IMR-90 (cell line): ENCODE measurements around the gene SSH2. TPM values are rescaled to one million over a fixed set of nuclear protein-coding genes. Genes with fewer than 3 reads are reported as not detected.

Experiments used
- ATAC-seq: fragments of 200-7000 bp; cut with Tn5 transposase; 2 replicates; pipeline ENCODE4 v1.9.1; 2020; ENCODE audit warnings: low read depth, mild to moderate bottlenecking, moderate library complexity
- BruUV-seq: library from RNA; stranded (reverse); fragments of 400-500 nt; replicated peaks from 2 replicates; lab custom pipeline; 2021; lab: Mats Ljungman, UMichigan
- CTCF ChIA-PET: fragments of 300-600 bp; formaldehyde crosslinking; extraction: SDS; loops from one replicate; lab custom pipeline; 2021; ENCODE audit warnings: antibody characterized with exemption; lab: Yijun Ruan, JAX
- POLR2A ChIA-PET: fragments of 300-600 bp; sonication (Branson Sonifier 250); formaldehyde crosslinking; loops from one replicate; lab custom pipeline; 2022; ENCODE audit warnings: antibody characterized with exemption; ENCODE audit not compliant: unreplicated experiment; lab: Charles Lee
- DNase-seq: peaks from one replicate; pipeline ENCODE4 v3.0.0; 2013
- H2AFZ ChIP-seq: replicated peaks from 2 replicates; pipeline ENCODE3; 2013; ENCODE audit warnings: low read length, mild to moderate bottlenecking; ENCODE audit not compliant: poor library complexity
- H2AK5ac ChIP-seq: 2 replicates; pipeline ENCODE4 v1.6.1; 2013; ENCODE audit warnings: low read depth, low read length, inconsistent platforms
- H2AK9ac ChIP-seq: replicated peaks from 2 replicates; pipeline ENCODE3; 2013; ENCODE audit warnings: mild to moderate bottlenecking, low read depth, low read length, moderate library complexity; ENCODE audit not compliant: poor library complexity
- H2BK120ac ChIP-seq: 2 replicates; pipeline ENCODE4 v1.6.1; 2013; ENCODE audit warnings: low read depth, low read length, inconsistent platforms
- H2BK15ac ChIP-seq: 3 replicates; pipeline ENCODE4 v1.6.1; 2013; ENCODE audit warnings: low read depth, low read length, inconsistent platforms
- H2BK20ac ChIP-seq: 2 replicates; pipeline ENCODE4 v1.6.1; 2013; ENCODE audit warnings: low read depth, mild to moderate bottlenecking, inconsistent platforms, low read length, moderate library complexity
- H2BK5ac ChIP-seq: 2 replicates; pipeline ENCODE4 v1.6.1; 2013; ENCODE audit warnings: mild to moderate bottlenecking, low read depth, low read length, inconsistent platforms; ENCODE audit not compliant: poor library complexity, severe bottlenecking
- H3K14ac ChIP-seq: replicated peaks from 2 replicates; pipeline ENCODE4 v1.6.1; 2013; ENCODE audit warnings: low read depth, low read length, inconsistent platforms
- H3K18ac ChIP-seq: 2 replicates; pipeline ENCODE4 v1.6.1; 2013; ENCODE audit warnings: low read depth, low read length, control low read depth
- H3K23ac ChIP-seq: 2 replicates; pipeline ENCODE4 v1.6.1; 2013; ENCODE audit warnings: low read depth, low read length, inconsistent platforms
- H3K27ac ChIP-seq: 2 replicates; pipeline ENCODE4 v1.5.1; 2013; ENCODE audit warnings: mild to moderate bottlenecking, control low read depth, low read length; ENCODE audit not compliant: insufficient read depth
- H3K27me3 ChIP-seq: 2 replicates; pipeline ENCODE4 v1.6.1; 2013; ENCODE audit warnings: low read length; ENCODE audit not compliant: control insufficient read depth, insufficient read depth
- H3K36me3 ChIP-seq: 2 replicates; pipeline ENCODE4 v1.6.1; 2013; ENCODE audit warnings: low read length, mixed read lengths; ENCODE audit not compliant: control insufficient read depth, insufficient read depth
- H3K4ac ChIP-seq: 2 replicates; pipeline ENCODE4 v1.6.1; 2013; ENCODE audit warnings: low read depth, low read length, inconsistent platforms
- H3K4me1 ChIP-seq: 2 replicates; pipeline ENCODE4 v1.6.1; 2013; ENCODE audit warnings: low read length, mixed read lengths; ENCODE audit not compliant: control insufficient read depth, insufficient read depth
- H3K4me2 ChIP-seq: 2 replicates; pipeline ENCODE4 v1.6.1; 2013; ENCODE audit warnings: low read depth, mild to moderate bottlenecking, control low read depth, low read length, moderate library complexity
- H3K4me3 ChIP-seq: 2 replicates; pipeline ENCODE4 v1.5.1; 2013; ENCODE audit warnings: low read depth, mild to moderate bottlenecking, control low read depth, low read length, moderate library complexity; ENCODE audit not compliant: insufficient read depth
- H3K56ac ChIP-seq: 2 replicates; pipeline ENCODE4 v1.6.1; 2013; ENCODE audit warnings: low read length, inconsistent platforms; ENCODE audit not compliant: insufficient read depth; ENCODE audit errors: extremely low read depth
- H3K79me1 ChIP-seq, 2 experiments: 2 replicates each; pipeline ENCODE4 v1.6.1; 2013; ENCODE audit warnings: low read length in 2 of 2, inconsistent platforms in 1 of 2, low read depth in 1 of 2
- H3K9ac ChIP-seq: 2 replicates; pipeline ENCODE4 v1.6.1; 2013; ENCODE audit warnings: low read depth, low read length, control low read depth
- H3K9me1 ChIP-seq: 2 replicates; pipeline ENCODE4 v1.6.1; 2013; ENCODE audit warnings: low read length, inconsistent platforms; ENCODE audit not compliant: insufficient read depth
- H3K9me3 ChIP-seq: 2 replicates; pipeline ENCODE4 v1.6.1; 2013; ENCODE audit warnings: low read length; ENCODE audit not compliant: control insufficient read depth, insufficient read depth
- H4K20me1 ChIP-seq: 2 replicates; pipeline ENCODE4 v1.6.1; 2013; ENCODE audit warnings: low read length, inconsistent platforms; ENCODE audit not compliant: insufficient read depth
- H4K5ac ChIP-seq: 2 replicates; pipeline ENCODE4 v1.6.1; 2013; ENCODE audit warnings: mild to moderate bottlenecking, low read depth, low read length, control low read depth
- H4K8ac ChIP-seq, 2 experiments: 2 replicates each; pipeline ENCODE4 v1.6.1; 2013; ENCODE audit warnings: low read depth in 2 of 2, low read length in 2 of 2, control low read depth in 1 of 2, inconsistent platforms in 1 of 2
- H4K91ac ChIP-seq: 2 replicates; pipeline ENCODE4 v1.6.1; 2013; ENCODE audit warnings: low read depth, low read length, inconsistent platforms; ENCODE audit not compliant: insufficient read depth
- BHLHE40 ChIP-seq: fragments of 150-350 bp; IDR thresholded peaks from 2 replicates; pipeline ENCODE4 v1.6.1; 2016; ENCODE audit warnings: mild to moderate bottlenecking, low read depth, low read length
- CEBPB ChIP-seq: IDR thresholded peaks from 2 replicates; pipeline ENCODE4 v1.6.1; 2012; ENCODE audit warnings: low read depth, low read length, improper control_type of control experiment
- CHD1 ChIP-seq: IDR thresholded peaks from 2 replicates; pipeline ENCODE4 v1.6.1; 2012; ENCODE audit warnings: low read depth, low read length, improper control_type of control experiment
- MAFK ChIP-seq: IDR thresholded peaks from 2 replicates; pipeline ENCODE4 v1.6.1; 2012; ENCODE audit warnings: low read depth, low read length, improper control_type of control experiment
- MAZ ChIP-seq: IDR thresholded peaks from 2 replicates; pipeline ENCODE4 v1.6.1; 2012; ENCODE audit warnings: low read depth, mild to moderate bottlenecking, low read length, improper control_type of control experiment, moderate library complexity, borderline replicate concordance
- NFE2L2 ChIP-seq: fragments of 150-350 bp; IDR thresholded peaks from 2 replicates; pipeline ENCODE4 v1.6.1; 2016; ENCODE audit warnings: low read depth, mild to moderate bottlenecking, low read length
- POLR2A ChIP-seq: IDR thresholded peaks from 2 replicates; pipeline ENCODE4 v1.6.1; 2012; ENCODE audit warnings: mild to moderate bottlenecking, low read depth, low read length
- RCOR1 ChIP-seq: IDR thresholded peaks from 2 replicates; pipeline ENCODE4 v1.6.1; 2012; ENCODE audit warnings: mild to moderate bottlenecking, low read length, improper control_type of control experiment; ENCODE audit not compliant: insufficient replicate concordance
- RFX5 ChIP-seq: IDR thresholded peaks from 2 replicates; pipeline ENCODE4 v1.8.0; 2012; ENCODE audit warnings: low read depth, mild to moderate bottlenecking, low read length, moderate library complexity
- WGBS, 2 experiments: methylation state at CpG; one replicate each; pipeline versions ENCODE4 v1.1.5 to v1.1.7; 2013; ENCODE audit warnings: missing lambda C conversion rate in 2 of 2; ENCODE audit not compliant: insufficient read length in 1 of 2; ENCODE audit errors: extremely low coverage in 2 of 2; 5-methylcytosine and 5-hydroxymethylcytosine counted together
- dilution Hi-C: fragments of 300-500 bp; cut with HindIII; formaldehyde crosslinking; loops from one replicate; pipeline ENCODE4 v1.14.3; 2018; ENCODE audit warnings: low sequenced_read_pairs; ENCODE audit not compliant: unreplicated experiment
- in situ Hi-C: fragments of 300-500 bp; cut with MboI; formaldehyde crosslinking; loops from 3 replicates; pipeline ENCODE4 v1.14.3; 2019; ENCODE audit warnings: low sequenced_read_pairs, inconsistent platforms, mixed read lengths
- intact Hi-C: fragments of 100-400 bp; cut with micrococcal nuclease; formaldehyde crosslinking; loops from 2 replicates; pipeline ENCODE4 v1.10.0; 2022
- polyA plus RNA-seq, 3 experiments: library from polyadenylated mRNA; depleted of rRNA; stranded (reverse); fragments of >200 nt; gene quantifications; 2 replicates each; pipeline ENCODE4 v1.2.3, GENCODE V29; 2012; ENCODE audit warnings: low replicate concordance in 1 of 3
- total RNA-seq: library from RNA; depleted of rRNA; stranded (reverse); fragments of >200 nt; gene quantifications from 2 replicates; pipeline ENCODE4 v1.2.3, GENCODE V29; 2012
- TF ChIP-seq, protein P1 (sequence below): conservative IDR thresholded peaks from 2 replicates; pipeline ENCODE4 v1.5.1; 2012; ENCODE audit warnings: mild to moderate bottlenecking, low read depth, low read length, improper control_type of control experiment
- TF ChIP-seq, protein P2 (sequence below): fragments of 150-350 bp; IDR thresholded peaks from 2 replicates; pipeline ENCODE4 v1.6.1; 2017; ENCODE audit warnings: mild to moderate bottlenecking, antibody characterized with exemption, low read length, low read depth

SSH2 gene
- total and polyA plus RNA-seq, 2 of the 4 experiments (the other 2 are of a cell fraction) = 9.3 TPM

DNA sequence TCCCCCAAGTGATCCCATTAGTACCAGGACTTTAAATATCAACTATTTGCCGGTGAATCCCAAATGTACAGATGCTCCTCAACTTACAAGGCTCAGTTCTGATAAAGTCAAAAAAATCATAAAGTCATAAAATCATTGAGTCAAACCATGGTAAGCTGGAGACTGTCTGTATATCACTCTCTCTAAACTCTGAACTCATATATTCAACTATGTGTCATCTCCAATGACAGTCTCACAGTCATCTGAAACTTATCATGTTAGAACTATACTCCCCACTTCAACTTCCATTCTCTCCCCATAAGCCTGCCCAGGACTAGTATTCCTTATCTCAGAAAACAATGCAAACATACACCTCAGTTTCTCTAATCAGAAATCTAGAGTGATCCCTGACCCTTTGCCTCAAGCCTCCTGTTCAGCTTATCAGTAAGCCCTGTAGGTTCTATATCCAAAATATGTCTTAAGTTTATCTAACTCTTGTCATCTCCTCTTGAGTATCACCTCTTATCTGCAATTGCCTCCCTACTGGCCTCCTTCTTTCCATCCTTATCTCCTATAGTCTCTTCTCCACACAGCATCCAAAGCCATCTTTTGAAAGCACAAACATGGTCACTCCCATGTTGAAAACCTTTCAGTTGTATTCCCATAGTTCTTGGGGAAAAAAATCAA, 55.0 kb downstream of the SSH2 start:
- H3K14ac ChIP-seq = no peak overlapping the region
- no peak overlapping the region for H4K91ac ChIP-seq
- BruUV-seq = no TSS peak
- dilution Hi-C loops (no loop called here), intact Hi-C loops (no loop called here), in situ Hi-C loops (no loop called here)
- TF ChIP-seq, protein P1, sequence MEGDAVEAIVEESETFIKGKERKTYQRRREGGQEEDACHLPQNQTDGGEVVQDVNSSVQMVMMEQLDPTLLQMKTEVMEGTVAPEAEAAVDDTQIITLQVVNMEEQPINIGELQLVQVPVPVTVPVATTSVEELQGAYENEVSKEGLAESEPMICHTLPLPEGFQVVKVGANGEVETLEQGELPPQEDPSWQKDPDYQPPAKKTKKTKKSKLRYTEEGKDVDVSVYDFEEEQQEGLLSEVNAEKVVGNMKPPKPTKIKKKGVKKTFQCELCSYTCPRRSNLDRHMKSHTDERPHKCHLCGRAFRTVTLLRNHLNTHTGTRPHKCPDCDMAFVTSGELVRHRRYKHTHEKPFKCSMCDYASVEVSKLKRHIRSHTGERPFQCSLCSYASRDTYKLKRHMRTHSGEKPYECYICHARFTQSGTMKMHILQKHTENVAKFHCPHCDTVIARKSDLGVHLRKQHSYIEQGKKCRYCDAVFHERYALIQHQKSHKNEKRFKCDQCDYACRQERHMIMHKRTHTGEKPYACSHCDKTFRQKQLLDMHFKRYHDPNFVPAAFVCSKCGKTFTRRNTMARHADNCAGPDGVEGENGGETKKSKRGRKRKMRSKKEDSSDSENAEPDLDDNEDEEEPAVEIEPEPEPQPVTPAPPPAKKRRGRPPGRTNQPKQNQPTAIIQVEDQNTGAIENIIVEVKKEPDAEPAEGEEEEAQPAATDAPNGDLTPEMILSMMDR = no peak
- TF ChIP-seq NFE2L2 (no peak), BHLHE40 (no peak), MAZ (no peak), MAFK (no peak), POLR2A (no peak), RCOR1 (no peak), CHD1 (no peak), RFX5 (no peak), CEBPB (no peak)
- TF ChIP-seq, protein P2, sequence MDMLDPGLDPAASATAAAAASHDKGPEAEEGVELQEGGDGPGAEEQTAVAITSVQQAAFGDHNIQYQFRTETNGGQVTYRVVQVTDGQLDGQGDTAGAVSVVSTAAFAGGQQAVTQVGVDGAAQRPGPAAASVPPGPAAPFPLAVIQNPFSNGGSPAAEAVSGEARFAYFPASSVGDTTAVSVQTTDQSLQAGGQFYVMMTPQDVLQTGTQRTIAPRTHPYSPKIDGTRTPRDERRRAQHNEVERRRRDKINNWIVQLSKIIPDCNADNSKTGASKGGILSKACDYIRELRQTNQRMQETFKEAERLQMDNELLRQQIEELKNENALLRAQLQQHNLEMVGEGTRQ = no peak
- no peak overlapping the region for H2AFZ ChIP-seq
- H3K79me1 ChIP-seq = peaks cover 9 to 32% of the 10 kb centered on the region in 2 experiments
- no peak overlapping the region for H3K4me2 ChIP-seq
- no CpG with 5 or more reads among the region's 1 CpG for WGBS, 2 experiments
- ChIA-PET CTCF (no interaction called here), POLR2A (no interaction called here)
- H3K27me3 ChIP-seq = no peaks in the 10 kb centered on the region
- H4K5ac ChIP-seq = no peak overlapping the region
- H3K36me3 ChIP-seq = no peaks in the 10 kb centered on the region
- no peak overlapping the region for H2AK9ac ChIP-seq
- ATAC-seq (no peak), DNase-seq (no peak)
- H3K56ac ChIP-seq = no peak overlapping the region
- H3K4me1 ChIP-seq = 0 out of 2 replicates have a peak, but pooled peaks cover 2% of the 10 kb centered on the region
- H4K8ac ChIP-seq = no peak overlapping the region
- H3K4me3 ChIP-seq = no peak overlapping the region
- H3K9me3 ChIP-seq = no peaks in the 10 kb centered on the region
- no peak overlapping the region for H2BK5ac ChIP-seq
- H2BK20ac ChIP-seq = no peak overlapping the region
- no peak overlapping the region for H3K27ac ChIP-seq
- H3K23ac ChIP-seq = no peak overlapping the region
- H2AK5ac ChIP-seq = no peak overlapping the region
- no peak overlapping the region for H3K18ac ChIP-seq
- H2BK15ac ChIP-seq = no peak overlapping the region
- H2BK120ac ChIP-seq = no peak overlapping the region
- no peak overlapping the region for H3K9ac ChIP-seq
- peaks cover 3% of the 10 kb centered on the region for H3K9me1 ChIP-seq
- peaks cover 3% of the 10 kb centered on the region; the same call in 1 of the 2 replicates for H4K20me1 ChIP-seq
- no peak overlapping the region for H3K4ac ChIP-seq
